ENCODE data around the gene ZFR2.

Gene ZFR2

GRCh38 chr19:3778104-3778867 is 90.6 kb downstream of the ZFR2 start:
- no peak overlapping the region for H3K4me3 ChIP-seq (ENCODE audit: low read depth, low read length)
- no peak for TF ChIP-seq CTCF (IDR thresholded peaks at IDR 0.05; ENCODE audit: borderline replicate concordance, insufficient read depth, low read depth, low read length)

- TF ChIP-seq CTCF (IDR thresholded peaks at IDR 0.05; ENCODE audit: borderline replicate concordance, insufficient read depth, low read depth, low read length) = no peak
- H3K4me3 ChIP-seq (ENCODE audit: low read depth, low read length) = no peak overlapping the region
Measured at GRCh38 chr19:3776479-3777040, 92.3 kb downstream of the ZFR2 start.

- H3K4me3 ChIP-seq (ENCODE audit: low read depth, low read length) = no peak overlapping the region
- TF ChIP-seq CTCF (IDR thresholded peaks at IDR 0.05; ENCODE audit: borderline replicate concordance, insufficient read depth, low read depth, low read length) = no peak
Measured at GRCh38 chr19:3775831-3776230, 93.0 kb downstream of the ZFR2 start.

- no peak overlapping the region for H3K4me3 ChIP-seq (ENCODE audit: low read depth, low read length)
- no peak for TF ChIP-seq CTCF (IDR thresholded peaks at IDR 0.05; ENCODE audit: borderline replicate concordance, insufficient read depth, low read depth, low read length)
Measured at GRCh38 chr19:3775374-3775711, 93.5 kb downstream of the ZFR2 start.

- TF ChIP-seq CTCF (IDR thresholded peaks at IDR 0.05; ENCODE audit: borderline replicate concordance, insufficient read depth, low read depth, low read length) = no peak
- no peak overlapping the region for H3K4me3 ChIP-seq (ENCODE audit: low read depth, low read length)
Measured at GRCh38 chr19:3774621-3775373, 94.0 kb downstream of the ZFR2 start.

GRCh38 chr19:3773814-3774515 is 94.9 kb downstream of the ZFR2 start:
- TF ChIP-seq CTCF (IDR thresholded peaks at IDR 0.05; ENCODE audit: borderline replicate concordance, insufficient read depth, low read depth, low read length) = no peak

More at GRCh38 chr19:3773814-3774515, 94.9 kb downstream of the ZFR2 start:
- no peak overlapping the region for H3K4me3 ChIP-seq (ENCODE audit: low read depth, low read length)
